HCT116 (cell line): ENCODE results near the gene GRK2.

ENCODE experiments used
- ATF3 ChIP-seq: IDR thresholded peaks from 2 replicates; pipeline ENCODE4 v1.6.1; 2012
- CEBPB ChIP-seq: IDR thresholded peaks from 2 replicates; pipeline ENCODE4 v1.6.1; 2012; ENCODE audit warnings: low read depth
- ELF1 ChIP-seq: IDR thresholded peaks from 2 replicates; pipeline ENCODE4 v1.6.1; 2012; ENCODE audit warnings: low read depth, borderline replicate concordance
- EZH2 ChIP-seq: fragments of 200-600 bp; sonication (generic); IDR thresholded peaks from 2 replicates; pipeline ENCODE4 v1.6.1; 2017; ENCODE audit warnings: antibody characterized with exemption, mixed run types
- JUND ChIP-seq: IDR thresholded peaks from 2 replicates; pipeline ENCODE4 v1.6.1; 2012
- POLR2A ChIP-seq: IDR thresholded peaks from 2 replicates; pipeline ENCODE4 v1.7.0; 2011; ENCODE audit warnings: borderline replicate concordance; ENCODE audit not compliant: insufficient read depth, insufficient read length; ENCODE audit errors: extremely low read depth
- POLR2AphosphoS5 ChIP-seq: IDR thresholded peaks from 2 replicates; pipeline ENCODE4 v1.6.1; 2011; ENCODE audit warnings: mild to moderate bottlenecking, low read depth, low read length, moderate library complexity
- YY1 ChIP-seq: IDR thresholded peaks from 2 replicates; pipeline ENCODE4 v1.6.1; 2011; ENCODE audit warnings: low read length, low read depth, moderate library complexity, mild to moderate bottlenecking; ENCODE audit not compliant: insufficient replicate concordance; ENCODE audit errors: extremely low read depth
- TF ChIP-seq, protein P1 (sequence below): IDR thresholded peaks from 2 replicates; pipeline ENCODE4 v1.6.1; 2012; ENCODE audit warnings: low read depth
- TF ChIP-seq, protein P2 (sequence below), 3 experiments: fragments of 200-600 bp in 1 of 3; sonication (generic) in 1 of 3; IDR thresholded peaks in 2 of 3; conservative IDR thresholded peaks in 1 of 3; 2 replicates each; pipeline ENCODE4 v1.5.1; 2012 to 2017; ENCODE audit warnings: low read depth in 2 of 3, low read length in 2 of 3, antibody characterized with exemption in 1 of 3, borderline replicate concordance in 1 of 3, control low read depth in 1 of 3, mild to moderate bottlenecking in 1 of 3, mixed read lengths in 1 of 3, mixed run types in 1 of 3, moderate library complexity in 1 of 3; ENCODE audit not compliant: insufficient read depth in 1 of 3
- TF ChIP-seq, protein P3 (sequence below): IDR thresholded peaks from 2 replicates; pipeline ENCODE4 v1.6.1; 2011; ENCODE audit warnings: mild to moderate bottlenecking, low read length, moderate library complexity; ENCODE audit not compliant: insufficient replicate concordance; ENCODE audit errors: extremely low read depth

DNA sequence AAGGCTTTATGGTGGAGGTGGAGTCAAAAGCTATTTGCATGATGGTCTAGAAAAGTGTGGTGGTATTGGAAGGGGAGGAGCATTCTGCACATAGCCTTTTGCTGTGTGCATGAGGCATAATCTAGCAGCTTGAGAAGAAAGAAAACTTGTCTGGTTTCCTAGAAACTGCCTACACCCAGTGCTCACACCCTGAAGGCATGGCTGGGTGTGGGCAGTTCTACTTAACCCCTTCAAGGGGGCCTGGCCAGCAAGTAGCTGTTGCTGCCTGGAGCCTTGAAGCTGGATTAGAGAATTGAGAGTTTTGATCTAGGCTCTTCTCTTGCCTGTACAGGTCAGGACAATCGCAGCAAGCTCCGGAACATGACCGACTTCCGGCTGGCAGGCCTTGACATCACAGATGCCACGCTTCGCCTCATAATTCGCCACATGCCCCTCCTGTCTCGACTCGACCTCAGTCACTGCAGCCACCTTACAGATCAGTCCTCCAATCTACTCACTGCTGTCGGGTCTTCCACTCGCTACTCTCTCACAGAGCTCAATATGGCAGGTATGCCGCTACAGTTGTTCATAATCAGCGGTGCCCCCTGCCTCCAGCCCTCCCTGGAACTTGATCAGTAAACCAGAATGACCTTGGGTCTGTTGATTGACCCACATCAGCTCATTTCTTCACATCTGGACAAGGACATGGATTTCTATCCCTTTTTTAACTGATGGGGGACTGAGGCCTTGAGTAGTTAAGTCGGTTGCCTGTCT, 12.2 kb upstream of the GRK2 start:
- TF ChIP-seq, protein P1, sequence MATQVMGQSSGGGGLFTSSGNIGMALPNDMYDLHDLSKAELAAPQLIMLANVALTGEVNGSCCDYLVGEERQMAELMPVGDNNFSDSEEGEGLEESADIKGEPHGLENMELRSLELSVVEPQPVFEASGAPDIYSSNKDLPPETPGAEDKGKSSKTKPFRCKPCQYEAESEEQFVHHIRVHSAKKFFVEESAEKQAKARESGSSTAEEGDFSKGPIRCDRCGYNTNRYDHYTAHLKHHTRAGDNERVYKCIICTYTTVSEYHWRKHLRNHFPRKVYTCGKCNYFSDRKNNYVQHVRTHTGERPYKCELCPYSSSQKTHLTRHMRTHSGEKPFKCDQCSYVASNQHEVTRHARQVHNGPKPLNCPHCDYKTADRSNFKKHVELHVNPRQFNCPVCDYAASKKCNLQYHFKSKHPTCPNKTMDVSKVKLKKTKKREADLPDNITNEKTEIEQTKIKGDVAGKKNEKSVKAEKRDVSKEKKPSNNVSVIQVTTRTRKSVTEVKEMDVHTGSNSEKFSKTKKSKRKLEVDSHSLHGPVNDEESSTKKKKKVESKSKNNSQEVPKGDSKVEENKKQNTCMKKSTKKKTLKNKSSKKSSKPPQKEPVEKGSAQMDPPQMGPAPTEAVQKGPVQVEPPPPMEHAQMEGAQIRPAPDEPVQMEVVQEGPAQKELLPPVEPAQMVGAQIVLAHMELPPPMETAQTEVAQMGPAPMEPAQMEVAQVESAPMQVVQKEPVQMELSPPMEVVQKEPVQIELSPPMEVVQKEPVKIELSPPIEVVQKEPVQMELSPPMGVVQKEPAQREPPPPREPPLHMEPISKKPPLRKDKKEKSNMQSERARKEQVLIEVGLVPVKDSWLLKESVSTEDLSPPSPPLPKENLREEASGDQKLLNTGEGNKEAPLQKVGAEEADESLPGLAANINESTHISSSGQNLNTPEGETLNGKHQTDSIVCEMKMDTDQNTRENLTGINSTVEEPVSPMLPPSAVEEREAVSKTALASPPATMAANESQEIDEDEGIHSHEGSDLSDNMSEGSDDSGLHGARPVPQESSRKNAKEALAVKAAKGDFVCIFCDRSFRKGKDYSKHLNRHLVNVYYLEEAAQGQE, result no peak
- TF ChIP-seq POLR2A (no peak), CEBPB (no peak), EZH2 (no peak), ELF1 (no peak), JUND (no peak), YY1 (no peak), ATF3 (no peak), POLR2AphosphoS5 (no peak)
- TF ChIP-seq, protein P2, sequence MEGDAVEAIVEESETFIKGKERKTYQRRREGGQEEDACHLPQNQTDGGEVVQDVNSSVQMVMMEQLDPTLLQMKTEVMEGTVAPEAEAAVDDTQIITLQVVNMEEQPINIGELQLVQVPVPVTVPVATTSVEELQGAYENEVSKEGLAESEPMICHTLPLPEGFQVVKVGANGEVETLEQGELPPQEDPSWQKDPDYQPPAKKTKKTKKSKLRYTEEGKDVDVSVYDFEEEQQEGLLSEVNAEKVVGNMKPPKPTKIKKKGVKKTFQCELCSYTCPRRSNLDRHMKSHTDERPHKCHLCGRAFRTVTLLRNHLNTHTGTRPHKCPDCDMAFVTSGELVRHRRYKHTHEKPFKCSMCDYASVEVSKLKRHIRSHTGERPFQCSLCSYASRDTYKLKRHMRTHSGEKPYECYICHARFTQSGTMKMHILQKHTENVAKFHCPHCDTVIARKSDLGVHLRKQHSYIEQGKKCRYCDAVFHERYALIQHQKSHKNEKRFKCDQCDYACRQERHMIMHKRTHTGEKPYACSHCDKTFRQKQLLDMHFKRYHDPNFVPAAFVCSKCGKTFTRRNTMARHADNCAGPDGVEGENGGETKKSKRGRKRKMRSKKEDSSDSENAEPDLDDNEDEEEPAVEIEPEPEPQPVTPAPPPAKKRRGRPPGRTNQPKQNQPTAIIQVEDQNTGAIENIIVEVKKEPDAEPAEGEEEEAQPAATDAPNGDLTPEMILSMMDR (IDR thresholded peaks at IDR 0.05 in 2 of 3, conservative IDR thresholded peaks at IDR 0.05 in 1 of 3; ENCODE audit: borderline replicate concordance in 1 of 3, insufficient read depth in 1 of 3, low read depth in 2 of 3, low read length in 2 of 3), result no peak
- TF ChIP-seq, protein P3, sequence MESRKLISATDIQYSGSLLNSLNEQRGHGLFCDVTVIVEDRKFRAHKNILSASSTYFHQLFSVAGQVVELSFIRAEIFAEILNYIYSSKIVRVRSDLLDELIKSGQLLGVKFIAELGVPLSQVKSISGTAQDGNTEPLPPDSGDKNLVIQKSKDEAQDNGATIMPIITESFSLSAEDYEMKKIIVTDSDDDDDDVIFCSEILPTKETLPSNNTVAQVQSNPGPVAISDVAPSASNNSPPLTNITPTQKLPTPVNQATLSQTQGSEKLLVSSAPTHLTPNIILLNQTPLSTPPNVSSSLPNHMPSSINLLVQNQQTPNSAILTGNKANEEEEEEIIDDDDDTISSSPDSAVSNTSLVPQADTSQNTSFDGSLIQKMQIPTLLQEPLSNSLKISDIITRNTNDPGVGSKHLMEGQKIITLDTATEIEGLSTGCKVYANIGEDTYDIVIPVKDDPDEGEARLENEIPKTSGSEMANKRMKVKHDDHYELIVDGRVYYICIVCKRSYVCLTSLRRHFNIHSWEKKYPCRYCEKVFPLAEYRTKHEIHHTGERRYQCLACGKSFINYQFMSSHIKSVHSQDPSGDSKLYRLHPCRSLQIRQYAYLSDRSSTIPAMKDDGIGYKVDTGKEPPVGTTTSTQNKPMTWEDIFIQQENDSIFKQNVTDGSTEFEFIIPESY, result no peak
